Nephron (organoid): ENCODE data around the gene APOBR.
"Not testable (repeated sequence)": the region's sequence is repeated elsewhere in the genome, so short reads cannot be mapped to it uniquely, and the experiment has no call there.

Experiments used
- H3K27ac Mint-ChIP-seq, 3 experiments: 2 replicates each; pipeline ENCODE4 v1.8.0; 2020; ENCODE audit warnings: mixed read lengths in 3 of 3, mild to moderate bottlenecking in 2 of 3, moderate library complexity in 1 of 3
- H3K27me3 Mint-ChIP-seq: 2 replicates; pipeline ENCODE4 v1.8.0; 2021; ENCODE audit warnings: low read depth, mild to moderate bottlenecking, moderate library complexity, mixed read lengths
- H3K36me3 Mint-ChIP-seq: 2 replicates; pipeline ENCODE4 v1.8.0; 2020; ENCODE audit warnings: low read depth, mixed read lengths
- H3K4me1 Mint-ChIP-seq: 2 replicates; pipeline ENCODE4 v1.8.0; 2020; ENCODE audit warnings: mixed read lengths
- H3K4me3 Mint-ChIP-seq, 3 experiments: 2 replicates each; pipeline ENCODE4 v1.8.0; 2020; ENCODE audit warnings: mild to moderate bottlenecking in 3 of 3, mixed read lengths in 3 of 3, moderate library complexity in 2 of 3
- H3K9me3 Mint-ChIP-seq: 2 replicates; pipeline ENCODE4 v1.8.0; 2020; ENCODE audit warnings: mixed read lengths
- TF ChIP-seq, protein P1 (sequence below), 3 experiments: fragments of 200-600 bp; sonication (generic); IDR thresholded peaks; one replicate each; pipeline ENCODE4 v1.5.0; 2021; ENCODE audit warnings: antibody characterized with exemption in 3 of 3; ENCODE audit not compliant: unreplicated experiment in 3 of 3

APOBR gene

GRCh38 chr16:28497861-28498599 lies 3.6 kb downstream of the APOBR start:
- no peaks in the 10 kb centered on the region for H3K4me1 Mint-ChIP-seq
- H3K27me3 Mint-ChIP-seq: peaks cover 8% of the 10 kb centered on the region
- H3K9me3 Mint-ChIP-seq: no peaks in the 10 kb centered on the region
- no peaks in the 10 kb centered on the region for H3K36me3 Mint-ChIP-seq
- H3K27ac Mint-ChIP-seq: no peak overlapping the region
- H3K4me3 Mint-ChIP-seq: no peak overlapping the region
- TF ChIP-seq, protein P1, sequence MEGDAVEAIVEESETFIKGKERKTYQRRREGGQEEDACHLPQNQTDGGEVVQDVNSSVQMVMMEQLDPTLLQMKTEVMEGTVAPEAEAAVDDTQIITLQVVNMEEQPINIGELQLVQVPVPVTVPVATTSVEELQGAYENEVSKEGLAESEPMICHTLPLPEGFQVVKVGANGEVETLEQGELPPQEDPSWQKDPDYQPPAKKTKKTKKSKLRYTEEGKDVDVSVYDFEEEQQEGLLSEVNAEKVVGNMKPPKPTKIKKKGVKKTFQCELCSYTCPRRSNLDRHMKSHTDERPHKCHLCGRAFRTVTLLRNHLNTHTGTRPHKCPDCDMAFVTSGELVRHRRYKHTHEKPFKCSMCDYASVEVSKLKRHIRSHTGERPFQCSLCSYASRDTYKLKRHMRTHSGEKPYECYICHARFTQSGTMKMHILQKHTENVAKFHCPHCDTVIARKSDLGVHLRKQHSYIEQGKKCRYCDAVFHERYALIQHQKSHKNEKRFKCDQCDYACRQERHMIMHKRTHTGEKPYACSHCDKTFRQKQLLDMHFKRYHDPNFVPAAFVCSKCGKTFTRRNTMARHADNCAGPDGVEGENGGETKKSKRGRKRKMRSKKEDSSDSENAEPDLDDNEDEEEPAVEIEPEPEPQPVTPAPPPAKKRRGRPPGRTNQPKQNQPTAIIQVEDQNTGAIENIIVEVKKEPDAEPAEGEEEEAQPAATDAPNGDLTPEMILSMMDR (IDR thresholded peaks at IDR 0.05; ENCODE audit: unreplicated experiment in 3 of 3): no peak

DNA sequence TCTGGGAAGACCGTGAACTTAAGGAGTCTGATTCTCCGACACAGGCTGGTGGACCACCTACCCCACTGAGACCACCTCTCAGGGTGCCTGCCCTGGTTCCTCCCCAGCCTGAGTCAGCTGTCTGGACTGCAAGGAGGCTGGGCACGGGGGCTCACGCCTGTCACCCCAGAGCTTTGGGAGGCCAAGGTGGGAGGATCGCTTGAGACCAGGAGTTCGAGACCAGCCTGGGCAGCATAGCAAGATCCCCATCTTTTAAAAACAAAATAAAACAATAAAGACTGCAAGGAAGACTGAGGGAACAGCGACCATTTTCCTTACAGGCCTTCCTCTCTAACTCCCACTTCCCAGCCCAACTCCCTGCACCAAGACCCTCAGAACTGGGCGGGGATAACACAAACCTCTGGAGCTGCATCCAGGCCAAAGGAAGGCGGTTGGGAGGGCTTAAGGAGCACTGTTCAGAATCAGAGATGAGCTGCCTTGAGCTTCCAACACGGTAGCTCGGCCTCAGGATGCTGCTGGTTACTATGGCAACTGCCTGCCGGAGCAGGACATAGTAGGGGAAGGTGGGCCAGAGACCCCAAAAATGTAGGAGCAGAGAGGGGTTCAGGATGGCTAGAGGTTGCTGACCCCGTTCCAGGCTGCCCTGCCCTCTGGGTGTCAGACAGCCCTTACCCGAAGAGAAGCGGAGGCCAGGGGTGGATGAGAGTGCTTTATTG lies 4.4 kb downstream of the APOBR start:
- Mint-ChIP-seq H3K27me3 (peaks cover 13% of the 10 kb centered on the region), H3K4me1 (no peaks in the 10 kb centered on the region), H3K9me3 (no peaks in the 10 kb centered on the region), H3K36me3 (no peaks in the 10 kb centered on the region), H3K27ac (no peak overlapping the region), H3K4me3 (no peak overlapping the region)
- TF ChIP-seq, protein P1 (IDR thresholded peaks at IDR 0.05; ENCODE audit: unreplicated experiment in 3 of 3): no peak

DNA sequence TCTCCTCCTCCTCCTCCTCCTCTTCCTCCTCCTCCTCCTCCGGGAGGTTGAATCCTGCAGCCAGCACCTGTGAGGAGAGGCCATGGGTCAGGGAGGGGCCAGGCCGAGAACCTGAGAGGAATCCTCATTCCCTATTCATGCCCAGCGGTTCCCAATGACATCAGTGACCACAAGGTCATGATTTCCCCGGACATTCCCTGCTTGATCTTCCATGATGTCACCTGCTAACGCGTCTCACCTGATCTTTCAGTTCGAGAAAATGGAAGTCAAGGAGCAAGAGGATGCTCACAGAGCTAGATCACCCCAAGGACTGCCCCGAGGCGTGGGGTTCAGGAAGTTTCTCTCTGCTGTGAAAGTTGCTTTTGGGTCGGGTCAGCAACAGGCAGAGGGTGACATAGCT lies 5.4 kb downstream of the APOBR start:
- no peaks in the 10 kb centered on the region for H3K36me3 Mint-ChIP-seq
- TF ChIP-seq, protein P1 (IDR thresholded peaks at IDR 0.05; ENCODE audit: unreplicated experiment in 3 of 3): no peak

DNA sequence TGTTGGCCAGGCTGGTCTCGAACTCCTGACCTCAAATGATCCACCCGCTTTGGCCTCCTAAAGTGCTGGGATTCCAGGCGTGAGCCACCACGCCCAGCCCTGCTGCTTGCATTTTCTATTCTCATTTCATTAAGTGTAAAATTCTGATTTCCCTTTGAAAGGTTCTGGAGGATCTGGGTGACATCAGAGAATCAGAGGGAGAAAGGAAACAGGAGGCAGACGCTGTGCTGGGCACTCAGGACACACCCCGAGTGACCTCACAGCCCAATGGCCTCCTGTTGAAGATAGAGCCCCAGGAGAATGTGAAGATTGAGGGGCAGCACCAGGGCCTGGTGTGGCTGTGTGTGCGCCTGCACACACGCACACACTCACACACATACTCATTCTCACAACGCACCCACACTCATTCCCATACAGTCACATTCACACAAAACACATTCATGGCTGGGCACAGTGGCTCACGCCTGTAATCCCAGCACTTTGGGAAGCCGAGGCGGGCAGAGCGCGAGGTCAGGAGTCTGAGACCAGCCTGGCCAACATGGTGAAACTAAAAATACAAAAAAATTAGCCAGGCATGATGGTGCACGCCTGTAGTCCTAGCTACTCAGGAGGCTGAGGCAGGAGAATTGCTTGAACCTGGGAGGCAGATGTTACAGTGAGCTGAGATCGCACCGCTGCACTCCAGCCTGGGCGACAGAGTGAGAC lies 6.2 kb downstream of the APOBR start:
- H3K9me3 Mint-ChIP-seq: not testable (repeated sequence)

More for the DNA sequence above, 5.4 kb downstream of the APOBR start:
- Mint-ChIP-seq H3K27ac (no peak overlapping the region), H3K27me3 (peaks cover 20% of the 10 kb centered on the region), H3K4me1 (no peaks in the 10 kb centered on the region), H3K4me3 (no peak overlapping the region), H3K9me3 (no peaks in the 10 kb centered on the region)

DNA sequence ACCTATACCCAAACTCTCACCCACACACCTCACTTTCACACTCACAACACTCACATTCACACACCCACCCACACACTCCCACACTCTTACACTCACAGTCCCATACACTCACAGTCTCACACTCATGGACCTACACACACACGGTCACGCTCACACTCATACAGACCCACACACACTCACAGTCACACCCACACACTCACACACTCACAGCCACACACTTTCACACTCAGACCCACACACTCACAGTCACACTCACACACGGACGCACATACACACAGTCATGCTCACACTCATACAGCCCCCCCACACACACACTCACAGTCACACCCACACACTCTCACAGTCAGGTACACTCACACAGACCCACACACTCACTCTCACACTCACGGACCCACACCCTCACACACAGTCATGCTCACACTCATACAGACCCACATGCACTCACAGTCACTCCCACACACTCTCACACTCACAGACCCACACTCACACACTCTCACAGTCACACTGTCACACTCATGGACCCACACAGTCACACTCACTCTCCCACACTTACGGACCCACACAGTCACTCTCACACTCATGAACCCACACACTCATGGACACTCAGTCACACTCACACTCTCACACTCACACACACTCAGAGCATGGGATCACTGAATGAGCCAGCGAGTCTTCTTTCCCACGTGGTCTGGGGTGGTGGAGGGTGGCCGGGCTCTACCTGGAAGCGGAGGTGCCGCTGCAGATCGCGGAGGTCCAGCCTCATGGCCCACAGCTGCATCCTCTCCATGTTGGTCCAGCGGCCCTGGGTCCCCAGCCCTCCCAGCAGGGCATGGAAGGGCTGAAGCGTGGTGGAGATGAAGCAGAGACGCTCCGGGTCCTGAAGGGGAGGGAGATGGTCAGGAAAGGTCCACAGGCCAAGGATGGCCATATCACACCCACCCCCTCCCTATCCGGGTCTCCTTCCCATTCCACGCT lies 7.1 kb downstream of the APOBR start:
- TF ChIP-seq, protein P1 (IDR thresholded peaks at IDR 0.05; ENCODE audit: unreplicated experiment in 3 of 3): no peak
- no peaks in the 10 kb centered on the region for H3K4me1 Mint-ChIP-seq
- no peak overlapping the region for H3K4me3 Mint-ChIP-seq
- H3K9me3 Mint-ChIP-seq: no peaks in the 10 kb centered on the region
- H3K36me3 Mint-ChIP-seq: no peaks in the 10 kb centered on the region
- H3K27me3 Mint-ChIP-seq: peaks cover 22% of the 10 kb centered on the region
- H3K27ac Mint-ChIP-seq: no peak overlapping the region

More for the DNA sequence above, 6.2 kb downstream of the APOBR start:
- H3K27ac Mint-ChIP-seq, H3K4me1 Mint-ChIP-seq, H3K4me3 Mint-ChIP-seq, H3K36me3 Mint-ChIP-seq: not testable (repeated sequence)
- H3K27me3 Mint-ChIP-seq: peaks cover 18% of the 10 kb centered on the region
